ENCODE results near the gene RUNDC3A.

RUNDC3A gene

GRCh38 chr17:44269535-44270240 is 38.7 kb upstream of the RUNDC3A start:
- H3K9ac ChIP-seq (ENCODE audit: low read length) = no peak overlapping the region
- H3K4me3 ChIP-seq (ENCODE audit: low read depth, low read length) = no peak overlapping the region
- H3K9me3 ChIP-seq (ENCODE audit: control insufficient read depth, insufficient read depth, low read depth, low read length) = no peaks in the 10 kb centered on the region
- no peaks in the 10 kb centered on the region for H3K36me3 ChIP-seq (ENCODE audit: control insufficient read depth, insufficient read depth, low read length)
- peaks cover 10% of the 10 kb centered on the region for H3K4me1 ChIP-seq (ENCODE audit: control insufficient read depth, insufficient read depth, low read length)
- no peak overlapping the region for H3K27ac ChIP-seq (ENCODE audit: low read depth, low read length)
- no peaks in the 10 kb centered on the region for H3K27me3 ChIP-seq (ENCODE audit: control insufficient read depth, insufficient read depth, low read length)

- H3K9me3 ChIP-seq (ENCODE audit: control insufficient read depth, insufficient read depth, low read depth, low read length) = no peaks in the 10 kb centered on the region
- no peak overlapping the region for H3K9ac ChIP-seq (ENCODE audit: low read length)
- no peaks in the 10 kb centered on the region for H3K27me3 ChIP-seq (ENCODE audit: control insufficient read depth, insufficient read depth, low read length)
- no peaks in the 10 kb centered on the region for H3K36me3 ChIP-seq (ENCODE audit: control insufficient read depth, insufficient read depth, low read length)
- H3K4me1 ChIP-seq (ENCODE audit: control insufficient read depth, insufficient read depth, low read length) = peaks cover 10% of the 10 kb centered on the region
- H3K27ac ChIP-seq (ENCODE audit: low read depth, low read length) = no peak overlapping the region
- H3K4me3 ChIP-seq (ENCODE audit: low read depth, low read length) = no peak overlapping the region
Measured at GRCh38 chr17:44272321-44272951, 36.0 kb upstream of the RUNDC3A start.

GRCh38 chr17:44272954-44273353 is 35.4 kb upstream of the RUNDC3A start:
- no peaks in the 10 kb centered on the region for H3K36me3 ChIP-seq (ENCODE audit: control insufficient read depth, insufficient read depth, low read length)
- H3K27me3 ChIP-seq (ENCODE audit: control insufficient read depth, insufficient read depth, low read length) = no peaks in the 10 kb centered on the region
- H3K27ac ChIP-seq (ENCODE audit: low read depth, low read length) = no peak overlapping the region
- H3K9ac ChIP-seq (ENCODE audit: low read length) = no peak overlapping the region
- no peaks in the 10 kb centered on the region for H3K9me3 ChIP-seq (ENCODE audit: control insufficient read depth, insufficient read depth, low read depth, low read length)
- peaks cover 10% of the 10 kb centered on the region for H3K4me1 ChIP-seq (ENCODE audit: control insufficient read depth, insufficient read depth, low read length)
- H3K4me3 ChIP-seq (ENCODE audit: low read depth, low read length) = no peak overlapping the region

- H3K27ac ChIP-seq (ENCODE audit: low read depth, low read length) = no peak overlapping the region
- H3K9me3 ChIP-seq (ENCODE audit: control insufficient read depth, insufficient read depth, low read depth, low read length) = no peaks in the 10 kb centered on the region
- no peak overlapping the region for H3K4me3 ChIP-seq (ENCODE audit: low read depth, low read length)
- H3K27me3 ChIP-seq (ENCODE audit: control insufficient read depth, insufficient read depth, low read length) = no peaks in the 10 kb centered on the region
- no peak overlapping the region for H3K9ac ChIP-seq (ENCODE audit: low read length)
- peaks cover 10% of the 10 kb centered on the region for H3K4me1 ChIP-seq (ENCODE audit: control insufficient read depth, insufficient read depth, low read length)
- no peaks in the 10 kb centered on the region for H3K36me3 ChIP-seq (ENCODE audit: control insufficient read depth, insufficient read depth, low read length)
Measured at GRCh38 chr17:44273607-44274006, 34.8 kb upstream of the RUNDC3A start.

GRCh38 chr17:44277976-44278375 is 30.4 kb upstream of the RUNDC3A start:
- Histone ChIP-seq H3K9ac (ENCODE audit: low read length) (no peak overlapping the region), H3K27ac (ENCODE audit: low read depth, low read length) (no peak overlapping the region), H3K9me3 (ENCODE audit: control insufficient read depth, insufficient read depth, low read depth, low read length) (no peaks in the 10 kb centered on the region)

GRCh38 chr17:44279346-44279665 is 29.1 kb upstream of the RUNDC3A start:
- Histone ChIP-seq H3K4me1 (ENCODE audit: control insufficient read depth, insufficient read depth, low read length) (peaks cover 12% of the 10 kb centered on the region), H3K36me3 (ENCODE audit: control insufficient read depth, insufficient read depth, low read length) (no peaks in the 10 kb centered on the region), H3K9ac (ENCODE audit: low read length) (no peak overlapping the region), H3K4me3 (ENCODE audit: low read depth, low read length) (no peak overlapping the region; the same call in 1 of the 2 replicates), H3K27me3 (ENCODE audit: control insufficient read depth, insufficient read depth, low read length) (no peaks in the 10 kb centered on the region), H3K9me3 (ENCODE audit: control insufficient read depth, insufficient read depth, low read depth, low read length) (no peaks in the 10 kb centered on the region), H3K27ac (ENCODE audit: low read depth, low read length) (no peak overlapping the region)

More at GRCh38 chr17:44277976-44278375, 30.4 kb upstream of the RUNDC3A start:
- H3K36me3 ChIP-seq (ENCODE audit: control insufficient read depth, insufficient read depth, low read length) = no peaks in the 10 kb centered on the region
- peaks cover 22% of the 10 kb centered on the region for H3K4me1 ChIP-seq (ENCODE audit: control insufficient read depth, insufficient read depth, low read length)
- no peaks in the 10 kb centered on the region for H3K27me3 ChIP-seq (ENCODE audit: control insufficient read depth, insufficient read depth, low read length)
- H3K4me3 ChIP-seq (ENCODE audit: low read depth, low read length) = no peak overlapping the region

- peak overlapping the region; percentile 20 for H3K9ac ChIP-seq (ENCODE audit: low read length)
- peaks cover 12% of the 10 kb centered on the region for H3K4me1 ChIP-seq (ENCODE audit: control insufficient read depth, insufficient read depth, low read length)
- no peaks in the 10 kb centered on the region for H3K9me3 ChIP-seq (ENCODE audit: control insufficient read depth, insufficient read depth, low read depth, low read length)
- H3K27ac ChIP-seq (ENCODE audit: low read depth, low read length) = no peak overlapping the region
- H3K27me3 ChIP-seq (ENCODE audit: control insufficient read depth, insufficient read depth, low read length) = no peaks in the 10 kb centered on the region
- H3K36me3 ChIP-seq (ENCODE audit: control insufficient read depth, insufficient read depth, low read length) = no peaks in the 10 kb centered on the region
- H3K4me3 ChIP-seq (ENCODE audit: low read depth, low read length) = no peak overlapping the region; the same call in 1 of the 2 replicates
Measured at GRCh38 chr17:44279666-44280391, 28.6 kb upstream of the RUNDC3A start.

GRCh38 chr17:44280392-44280937 is 27.9 kb upstream of the RUNDC3A start:
- Histone ChIP-seq H3K36me3 (ENCODE audit: control insufficient read depth, insufficient read depth, low read length) (no peaks in the 10 kb centered on the region), H3K9me3 (ENCODE audit: control insufficient read depth, insufficient read depth, low read depth, low read length) (no peaks in the 10 kb centered on the region), H3K27ac (ENCODE audit: low read depth, low read length) (no peak overlapping the region), H3K27me3 (ENCODE audit: control insufficient read depth, insufficient read depth, low read length) (no peaks in the 10 kb centered on the region), H3K4me3 (ENCODE audit: low read depth, low read length) (no peak overlapping the region), H3K9ac (ENCODE audit: low read length) (no peak overlapping the region), H3K4me1 (ENCODE audit: control insufficient read depth, insufficient read depth, low read length) (peaks cover 12% of the 10 kb centered on the region)

- Histone ChIP-seq H3K9me3 (ENCODE audit: control insufficient read depth, insufficient read depth, low read depth, low read length) (no peaks in the 10 kb centered on the region), H3K27me3 (ENCODE audit: control insufficient read depth, insufficient read depth, low read length) (no peaks in the 10 kb centered on the region), H3K4me1 (ENCODE audit: control insufficient read depth, insufficient read depth, low read length) (peaks cover 12% of the 10 kb centered on the region), H3K27ac (ENCODE audit: low read depth, low read length) (no peak overlapping the region), H3K4me3 (ENCODE audit: low read depth, low read length) (no peak overlapping the region), H3K9ac (ENCODE audit: low read length) (no peak overlapping the region), H3K36me3 (ENCODE audit: control insufficient read depth, insufficient read depth, low read length) (no peaks in the 10 kb centered on the region)
Measured at GRCh38 chr17:44281570-44281969, 26.8 kb upstream of the RUNDC3A start.

GRCh38 chr17:44282264-44282663 is 26.1 kb upstream of the RUNDC3A start:
- H3K36me3 ChIP-seq (ENCODE audit: control insufficient read depth, insufficient read depth, low read length) = no peaks in the 10 kb centered on the region
- H3K27me3 ChIP-seq (ENCODE audit: control insufficient read depth, insufficient read depth, low read length) = no peaks in the 10 kb centered on the region
- H3K27ac ChIP-seq (ENCODE audit: low read depth, low read length) = no peak overlapping the region
- H3K9ac ChIP-seq (ENCODE audit: low read length) = no peak overlapping the region
- peaks cover 12% of the 10 kb centered on the region for H3K4me1 ChIP-seq (ENCODE audit: control insufficient read depth, insufficient read depth, low read length)
- no peaks in the 10 kb centered on the region for H3K9me3 ChIP-seq (ENCODE audit: control insufficient read depth, insufficient read depth, low read depth, low read length)
- no peak overlapping the region for H3K4me3 ChIP-seq (ENCODE audit: low read depth, low read length)
